Skeletal muscle satellite cell (primary cell): ENCODE data around the gene SYT1.
"Not testable (repeated sequence)": the region's sequence is repeated elsewhere in the genome, so short reads cannot be mapped to it uniquely, and the experiment has no call there.

Experiments used
- H3K27me3 ChIP-seq: 2 replicates; pipeline ENCODE4 v1.7.0; 2013; ENCODE audit warnings: low read length; ENCODE audit not compliant: control insufficient read depth, insufficient read depth
- H3K36me3 ChIP-seq: 2 replicates; pipeline ENCODE4 v1.7.0; 2013; ENCODE audit warnings: mild to moderate bottlenecking, control low read depth, low read length; ENCODE audit not compliant: insufficient read depth
- H3K4me1 ChIP-seq: 2 replicates; pipeline ENCODE4 v1.7.0; 2013; ENCODE audit warnings: low read length; ENCODE audit not compliant: control insufficient read depth, insufficient read depth
- H3K4me2 ChIP-seq: 2 replicates; pipeline ENCODE4 v1.7.0; 2013; ENCODE audit warnings: mild to moderate bottlenecking, low read length
- H3K4me3 ChIP-seq: 2 replicates; pipeline ENCODE4 v1.7.0; 2013; ENCODE audit warnings: low read length
- H3K9ac ChIP-seq: 2 replicates; pipeline ENCODE4 v1.7.0; 2013; ENCODE audit warnings: mild to moderate bottlenecking, low read depth, low read length, moderate library complexity
- H3K9me3 ChIP-seq: replicated peaks from 2 replicates; pipeline ENCODE4 v1.7.0; 2013; ENCODE audit warnings: mild to moderate bottlenecking, control low read depth, low read length

The SYT1 gene

DNA sequence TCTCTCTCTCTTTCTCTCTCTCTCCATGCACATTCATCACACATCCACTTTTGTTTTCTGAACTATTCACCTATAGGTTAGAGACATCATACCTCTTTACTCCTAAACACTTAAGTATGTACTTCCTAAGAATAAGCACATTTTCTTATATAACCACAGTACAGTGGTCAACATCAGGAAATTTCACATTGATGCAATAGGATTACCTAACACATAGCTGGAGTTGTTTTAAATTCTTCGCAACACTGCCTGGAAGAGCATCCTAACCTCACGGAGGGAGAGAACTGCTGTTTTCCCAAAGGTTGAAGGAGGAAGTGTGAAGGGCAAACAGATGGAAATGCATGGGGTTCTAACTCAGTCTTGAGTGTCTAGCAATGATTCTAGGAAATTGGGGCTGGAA lies 159.2 kb downstream of the SYT1 start:
- Histone ChIP-seq H3K4me1 (no peaks in the 10 kb centered on the region), H3K9me3 (no peaks in the 10 kb centered on the region), H3K36me3 (no peaks in the 10 kb centered on the region), H3K27me3 (no peaks in the 10 kb centered on the region), H3K4me3 (no peak overlapping the region), H3K9ac (no peak overlapping the region), H3K4me2 (no peak overlapping the region)

GRCh38 chr12:79033788-79034187 lies 169.2 kb downstream of the SYT1 start:
- Histone ChIP-seq H3K4me3 (no peak overlapping the region), H3K4me2 (no peak overlapping the region), H3K27me3 (no peaks in the 10 kb centered on the region), H3K9me3 (no peaks in the 10 kb centered on the region), H3K36me3 (no peaks in the 10 kb centered on the region), H3K4me1 (no peaks in the 10 kb centered on the region), H3K9ac (no peak overlapping the region)

- not testable (repeated sequence) for H3K4me3 ChIP-seq, H3K27me3 ChIP-seq, H3K9me3 ChIP-seq, H3K36me3 ChIP-seq, H3K4me1 ChIP-seq, H3K4me2 ChIP-seq, H3K9ac ChIP-seq
Measured at GRCh38 chr12:79044748-79045147, 180.2 kb downstream of the SYT1 start.

- not testable (repeated sequence) for H3K4me3 ChIP-seq
Measured at GRCh38 chr12:79045149-79045703, 180.7 kb downstream of the SYT1 start.

DNA sequence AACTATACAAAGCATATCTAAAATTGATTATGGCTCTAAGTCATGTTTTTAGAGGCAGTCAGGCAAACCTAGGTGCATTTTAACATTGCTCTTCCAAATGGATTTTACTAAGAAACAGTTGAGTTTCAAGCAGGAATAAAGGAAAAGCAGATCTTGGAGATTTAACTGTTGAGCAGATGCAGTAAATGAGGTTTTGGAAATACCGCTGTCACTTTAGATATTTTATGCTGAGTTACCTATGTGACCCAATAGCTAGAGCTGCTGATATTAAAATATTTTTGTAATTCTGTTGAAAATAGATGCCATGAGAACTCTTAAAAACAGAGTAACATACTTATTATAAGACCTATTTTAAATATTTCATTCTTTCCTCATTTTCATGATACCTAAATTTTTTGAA lies 181.4 kb downstream of the SYT1 start:
- Histone ChIP-seq H3K9me3 (no peaks in the 10 kb centered on the region), H3K4me2 (no peak overlapping the region), H3K27me3 (no peaks in the 10 kb centered on the region), H3K9ac (no peak overlapping the region), H3K4me1 (no peaks in the 10 kb centered on the region), H3K4me3 (no peak overlapping the region), H3K36me3 (no peaks in the 10 kb centered on the region)

More at GRCh38 chr12:79045149-79045703, 180.7 kb downstream of the SYT1 start:
- H3K9me3 ChIP-seq, H3K4me2 ChIP-seq, H3K4me1 ChIP-seq, H3K9ac ChIP-seq, H3K27me3 ChIP-seq, H3K36me3 ChIP-seq: not testable (repeated sequence)

DNA sequence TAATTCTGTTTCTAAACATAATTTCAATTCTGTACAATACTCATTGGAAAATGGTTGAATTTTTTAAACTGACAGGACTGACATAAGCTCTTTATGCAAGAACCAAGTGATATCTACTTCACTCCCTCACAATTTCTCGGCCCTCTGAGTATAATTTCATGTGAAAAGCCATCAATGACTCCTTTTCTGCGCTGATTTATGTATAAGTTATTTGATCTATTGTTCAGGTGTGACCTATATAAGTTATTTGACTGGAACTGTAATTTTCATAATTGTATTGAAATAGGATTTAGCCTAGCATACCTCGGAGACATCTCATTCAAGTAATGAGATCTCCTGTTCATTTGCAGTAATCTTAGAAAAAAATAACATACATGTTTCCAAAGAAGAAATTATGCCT lies 184.4 kb downstream of the SYT1 start:
- Histone ChIP-seq H3K27me3 (no peaks in the 10 kb centered on the region), H3K4me3 (no peak overlapping the region), H3K9me3 (no peaks in the 10 kb centered on the region), H3K36me3 (no peaks in the 10 kb centered on the region), H3K9ac (no peak overlapping the region), H3K4me2 (no peak overlapping the region), H3K4me1 (no peaks in the 10 kb centered on the region)

DNA sequence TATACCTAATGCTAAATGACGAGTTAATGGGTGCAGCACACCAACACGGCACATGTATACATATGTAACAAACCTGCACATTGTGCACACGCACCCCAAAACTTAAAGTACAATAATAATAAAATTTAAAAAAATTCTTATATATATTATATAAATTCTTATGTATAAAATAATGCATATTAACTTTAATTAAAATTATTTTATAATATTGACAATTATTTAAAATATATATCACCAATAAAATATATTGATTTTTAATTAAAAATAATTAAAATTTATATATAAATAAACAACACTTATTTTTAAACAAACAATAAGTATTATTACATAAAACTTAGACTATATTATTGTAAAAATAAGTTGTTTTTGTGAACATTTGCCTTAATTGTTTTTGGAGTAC lies 188.8 kb downstream of the SYT1 start:
- no peaks in the 10 kb centered on the region for H3K36me3 ChIP-seq
- no peak overlapping the region for H3K4me3 ChIP-seq
- no peaks in the 10 kb centered on the region for H3K27me3 ChIP-seq
- no peak overlapping the region for H3K9ac ChIP-seq
- no peaks in the 10 kb centered on the region for H3K9me3 ChIP-seq
- no peak overlapping the region for H3K4me2 ChIP-seq
- H3K4me1 ChIP-seq = peaks cover 41% of the 10 kb centered on the region

DNA sequence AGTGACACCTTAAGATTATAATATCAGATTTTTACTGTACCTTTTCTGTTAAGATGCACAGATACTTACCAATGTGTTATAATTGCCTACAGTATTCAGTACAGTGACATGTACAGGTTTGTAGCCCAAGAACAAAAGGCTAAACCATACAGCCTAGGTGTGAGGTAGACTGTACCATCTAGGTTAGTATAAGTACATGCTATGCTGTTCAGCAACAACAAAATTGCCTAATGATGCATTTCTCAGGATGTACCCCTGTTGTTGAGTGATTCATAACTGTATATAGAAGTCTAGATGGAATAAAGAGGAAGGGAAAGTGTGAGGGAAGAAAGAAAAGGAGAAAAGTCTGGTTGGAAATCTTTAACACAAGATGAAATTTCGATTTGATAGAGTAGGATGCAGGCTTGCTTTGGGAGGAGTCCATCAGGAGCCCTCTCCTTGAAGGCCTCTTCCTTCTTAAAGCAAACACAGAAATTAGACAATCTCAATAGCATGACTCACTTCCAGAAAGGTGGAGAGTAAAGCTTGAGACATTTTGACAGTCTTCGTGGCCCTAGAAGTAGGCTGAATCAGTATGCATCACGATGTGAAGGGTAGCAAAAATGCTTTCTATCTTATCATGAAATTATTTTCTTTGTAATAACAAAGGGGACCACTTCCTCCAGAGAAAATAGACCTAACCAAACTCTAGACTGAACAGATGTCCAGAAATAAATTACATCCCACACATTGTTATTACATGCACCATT lies 191.5 kb downstream of the SYT1 start:
- Histone ChIP-seq H3K4me1 (peaks cover 44% of the 10 kb centered on the region), H3K9me3 (no peaks in the 10 kb centered on the region), H3K4me2 (peak overlapping the region; percentile 50), H3K36me3 (no peaks in the 10 kb centered on the region), H3K9ac (no peak overlapping the region), H3K27me3 (no peaks in the 10 kb centered on the region), H3K4me3 (no peak overlapping the region)

- no peak overlapping the region for H3K9ac ChIP-seq
- no peaks in the 10 kb centered on the region for H3K9me3 ChIP-seq
- H3K4me2 ChIP-seq = peak overlapping the region; percentile 50
- no peaks in the 10 kb centered on the region for H3K27me3 ChIP-seq
- no peaks in the 10 kb centered on the region for H3K36me3 ChIP-seq
- H3K4me1 ChIP-seq = peaks cover 44% of the 10 kb centered on the region
- H3K4me3 ChIP-seq = no peak overlapping the region
Measured at GRCh38 chr12:79056775-79057174, 192.2 kb downstream of the SYT1 start.

DNA sequence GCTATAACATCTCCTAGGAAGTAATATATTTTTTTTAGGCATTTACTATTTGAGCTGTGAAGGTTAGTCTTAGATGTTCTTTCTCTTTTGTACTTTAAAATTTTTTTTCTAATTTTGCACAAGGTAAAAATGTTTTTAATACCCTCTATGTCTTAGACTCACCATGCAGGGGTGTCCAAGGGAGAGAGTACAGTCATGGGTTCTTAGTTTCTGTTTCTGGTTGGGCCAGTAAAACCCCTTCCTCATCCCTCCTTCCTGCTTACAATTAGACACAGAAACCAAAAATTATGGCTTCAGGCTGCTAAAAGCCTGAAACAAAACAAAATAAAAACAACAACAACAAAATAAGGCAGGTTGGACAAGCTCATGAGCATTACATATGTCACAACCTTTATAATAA lies 193.0 kb downstream of the SYT1 start:
- no peaks in the 10 kb centered on the region for H3K9me3 ChIP-seq
- H3K27me3 ChIP-seq = no peaks in the 10 kb centered on the region
- no peak overlapping the region for H3K4me2 ChIP-seq
- H3K36me3 ChIP-seq = no peaks in the 10 kb centered on the region
- H3K4me1 ChIP-seq = peaks cover 44% of the 10 kb centered on the region
- H3K4me3 ChIP-seq = no peak overlapping the region
- H3K9ac ChIP-seq = no peak overlapping the region

GRCh38 chr12:79058342-79058741 lies 193.8 kb downstream of the SYT1 start:
- Histone ChIP-seq H3K9ac (no peak overlapping the region), H3K4me1 (peaks cover 44% of the 10 kb centered on the region), H3K27me3 (no peaks in the 10 kb centered on the region)

DNA sequence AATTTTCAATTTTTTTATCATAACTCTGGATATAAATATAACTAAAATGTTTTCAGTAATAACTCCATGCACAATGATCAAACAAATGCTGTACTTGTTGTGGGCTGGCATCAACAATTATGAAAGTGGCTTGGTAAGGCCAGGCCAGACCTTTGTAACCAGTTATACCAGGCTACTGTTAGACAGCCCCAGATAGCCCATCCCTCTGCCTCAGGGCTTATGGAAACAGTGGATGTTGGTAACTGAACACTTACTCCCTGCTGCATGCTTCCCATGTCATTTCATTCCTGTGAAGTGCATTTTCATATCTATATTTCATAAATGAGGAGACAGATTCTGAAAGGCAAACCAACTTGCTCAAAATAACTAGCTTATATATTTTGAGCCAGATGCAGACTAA lies 195.0 kb downstream of the SYT1 start:
- Histone ChIP-seq H3K4me3 (no peak overlapping the region), H3K27me3 (no peaks in the 10 kb centered on the region), H3K9me3 (no peaks in the 10 kb centered on the region), H3K36me3 (no peaks in the 10 kb centered on the region), H3K4me1 (peaks cover 39% of the 10 kb centered on the region), H3K4me2 (no peak overlapping the region), H3K9ac (no peak overlapping the region)

More at GRCh38 chr12:79058342-79058741, 193.8 kb downstream of the SYT1 start:
- Histone ChIP-seq H3K4me3 (no peak overlapping the region), H3K4me2 (no peak overlapping the region), H3K36me3 (no peaks in the 10 kb centered on the region), H3K9me3 (no peaks in the 10 kb centered on the region)
